HG03280 (cell line): ENCODE measurements around the gene MRPL43.
"Not testable (repeated sequence)": the region's sequence is repeated elsewhere in the genome, so short reads cannot be mapped to it uniquely, and the experiment has no call there.

ENCODE experiments used
- ATAC-seq: cut with Tn5 transposase; IDR thresholded peaks from one replicate; pipeline ENCODE4 v1.9.1; 2021; ENCODE audit warnings: mild to moderate bottlenecking, moderate library complexity; ENCODE audit not compliant: unreplicated experiment

The MRPL43 gene

DNA sequence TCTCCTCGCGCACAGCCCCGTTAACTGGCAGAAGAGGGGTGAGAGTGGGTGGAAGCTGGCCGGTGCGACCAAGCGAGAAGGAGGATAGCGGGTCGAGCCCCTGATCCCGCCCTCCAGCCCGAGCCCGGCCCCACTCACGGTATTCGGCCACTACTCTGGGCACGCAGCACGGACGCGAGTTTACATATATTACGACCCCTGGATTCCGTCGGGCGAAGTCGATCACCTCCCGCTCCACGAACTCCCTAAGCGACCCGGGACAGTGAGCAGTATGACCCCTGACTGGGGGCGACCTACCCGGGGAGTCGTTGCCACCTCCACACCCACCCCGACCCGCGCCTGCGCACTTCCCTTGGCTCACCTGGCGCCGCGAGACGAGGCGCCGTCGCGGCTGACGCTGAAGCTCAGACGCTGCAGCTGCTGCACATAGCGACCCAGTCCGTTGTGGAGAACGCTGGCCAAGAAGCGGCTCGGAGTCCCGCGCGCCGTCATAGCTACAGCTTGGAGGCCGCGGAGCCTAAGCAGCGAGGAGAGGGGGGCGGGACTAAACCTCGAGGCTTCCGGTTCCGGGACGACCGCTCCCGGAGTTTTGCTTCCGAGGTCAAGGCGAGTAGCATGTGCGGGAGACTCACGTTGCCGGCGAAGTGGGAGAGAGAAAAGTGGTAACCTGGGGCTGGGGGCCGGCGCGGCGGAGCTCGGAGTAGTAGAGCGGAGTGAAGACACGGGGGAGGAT is at the start of gene MRPL43, which contains the start of gene TWNK:
TSS of gene MRPL43 (minus strand) at position 546 of the 733 bp plus-strand sequence. CDS start at position 492, 54 bp downstream.
TSS of gene TWNK (plus strand) at position 592 of the 733 bp plus-strand sequence. CDS start 668 bp downstream, outside the sequence.
- peak; percentile 85 for ATAC-seq

DNA sequence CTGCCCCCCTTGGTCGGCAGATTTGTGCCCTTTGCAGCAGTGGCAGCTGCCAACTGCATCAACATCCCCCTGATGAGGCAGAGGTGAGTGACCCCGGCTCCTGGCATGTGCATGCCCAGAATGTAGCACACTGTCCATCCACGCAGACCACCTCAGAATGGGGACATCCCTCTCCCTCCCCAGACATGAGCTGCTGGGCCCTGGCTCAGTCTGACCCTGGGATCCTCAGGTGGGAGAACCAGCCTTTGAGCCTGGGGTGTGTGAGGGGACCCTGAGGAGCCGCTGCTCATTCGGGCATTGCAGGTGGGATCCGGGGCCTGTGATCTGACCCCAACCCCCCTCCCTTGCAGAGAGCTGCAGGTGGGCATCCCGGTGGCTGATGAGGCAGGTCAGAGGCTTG is 49.4 kb upstream of the MRPL43 start:
- ATAC-seq = no peak

DNA sequence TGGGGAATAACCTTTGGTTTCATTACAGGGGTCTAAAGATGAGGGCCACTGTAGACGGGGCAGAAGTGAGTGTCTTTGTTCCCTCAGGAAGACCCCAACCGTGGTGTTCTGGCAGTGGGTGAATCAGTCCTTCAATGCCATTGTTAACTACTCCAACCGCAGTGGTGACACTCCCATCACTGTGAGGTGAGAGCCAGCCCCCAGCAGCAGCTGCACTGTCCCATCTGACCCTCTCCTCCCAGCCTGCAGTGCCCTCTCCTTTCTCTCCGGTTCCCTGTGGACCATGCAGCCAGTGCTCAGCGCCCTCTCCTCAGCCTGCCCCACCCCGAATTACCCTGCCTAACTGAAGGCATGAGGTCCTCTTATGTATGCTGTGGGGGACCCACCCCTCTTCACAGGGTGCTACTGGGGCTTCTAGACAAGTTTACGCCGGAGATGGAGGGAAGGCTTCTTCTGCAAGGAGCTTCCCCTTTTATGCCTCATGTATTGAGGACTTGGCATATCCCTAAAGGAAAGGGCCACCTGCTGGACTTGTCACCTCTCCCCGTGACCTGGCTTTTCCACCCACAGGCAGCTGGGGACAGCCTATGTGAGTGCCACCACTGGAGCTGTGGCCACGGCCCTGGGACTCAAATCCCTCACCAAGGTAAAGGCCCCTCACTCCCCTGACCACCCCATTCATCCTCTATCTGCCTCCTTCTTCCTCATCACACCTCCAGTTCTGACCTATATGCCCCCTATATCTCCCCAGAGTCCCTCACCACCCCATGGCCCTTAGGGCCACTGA is 48.8 kb upstream of the MRPL43 start:
- ATAC-seq = no peak

DNA sequence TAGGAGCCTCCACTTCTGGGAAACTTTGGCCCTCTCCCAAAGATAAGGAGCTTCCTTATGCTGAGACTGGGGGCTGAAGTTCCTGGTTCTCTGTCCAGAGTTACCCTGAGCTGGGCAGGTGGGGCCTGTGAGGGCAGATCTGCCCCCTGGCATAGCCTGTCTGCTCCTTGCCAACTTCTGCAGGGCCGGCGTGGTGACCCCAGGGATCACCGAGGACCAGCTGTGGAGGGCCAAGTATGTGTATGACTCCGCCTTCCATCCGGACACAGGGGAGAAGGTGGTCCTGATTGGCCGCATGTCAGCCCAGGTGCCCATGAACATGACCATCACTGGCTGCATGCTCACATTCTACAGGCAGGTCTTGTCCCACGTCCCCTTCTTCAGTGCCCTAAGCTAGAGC is 48.0 kb upstream of the MRPL43 start:
- no peak for ATAC-seq

DNA sequence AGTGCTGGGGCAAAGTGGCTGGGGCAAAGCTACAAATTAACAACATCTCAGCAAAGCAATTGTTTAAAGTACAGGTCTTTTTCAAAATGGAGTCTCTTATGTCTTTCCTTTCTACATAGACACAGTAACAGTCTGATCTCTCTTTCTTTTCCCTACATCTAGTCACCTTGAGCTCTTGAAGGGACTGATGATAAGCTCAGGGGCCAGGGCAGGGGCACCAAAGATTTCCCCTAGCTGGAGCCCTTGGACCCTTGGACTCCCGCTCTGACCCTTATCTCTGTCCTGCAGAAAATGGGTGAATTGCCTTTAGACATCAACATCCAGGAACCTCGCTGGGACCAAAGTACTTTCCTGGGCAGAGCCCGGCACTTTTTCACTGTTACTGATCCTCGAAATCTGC is 47.1 kb upstream of the MRPL43 start:
- ATAC-seq = not testable (repeated sequence)

DNA sequence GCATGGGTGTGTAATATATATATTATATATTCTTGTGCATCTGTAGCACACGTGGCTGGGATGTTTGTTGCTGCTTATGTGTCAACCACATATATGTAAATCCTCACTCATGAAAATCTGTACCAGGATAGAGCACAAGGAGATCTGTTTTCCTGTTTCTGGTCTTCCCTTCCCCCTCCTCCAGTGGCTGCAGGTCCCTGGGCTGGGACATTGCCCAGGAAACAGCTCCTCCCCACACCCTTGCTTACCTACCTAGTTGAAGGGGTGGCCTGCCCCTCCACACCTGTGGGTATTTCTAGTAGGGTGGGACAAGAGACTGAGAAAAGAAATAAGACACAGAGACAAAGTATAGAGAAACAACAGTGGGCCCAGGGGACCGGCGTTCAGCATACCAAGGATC is 46.0 kb upstream of the MRPL43 start:
- ATAC-seq = no peak

DNA sequence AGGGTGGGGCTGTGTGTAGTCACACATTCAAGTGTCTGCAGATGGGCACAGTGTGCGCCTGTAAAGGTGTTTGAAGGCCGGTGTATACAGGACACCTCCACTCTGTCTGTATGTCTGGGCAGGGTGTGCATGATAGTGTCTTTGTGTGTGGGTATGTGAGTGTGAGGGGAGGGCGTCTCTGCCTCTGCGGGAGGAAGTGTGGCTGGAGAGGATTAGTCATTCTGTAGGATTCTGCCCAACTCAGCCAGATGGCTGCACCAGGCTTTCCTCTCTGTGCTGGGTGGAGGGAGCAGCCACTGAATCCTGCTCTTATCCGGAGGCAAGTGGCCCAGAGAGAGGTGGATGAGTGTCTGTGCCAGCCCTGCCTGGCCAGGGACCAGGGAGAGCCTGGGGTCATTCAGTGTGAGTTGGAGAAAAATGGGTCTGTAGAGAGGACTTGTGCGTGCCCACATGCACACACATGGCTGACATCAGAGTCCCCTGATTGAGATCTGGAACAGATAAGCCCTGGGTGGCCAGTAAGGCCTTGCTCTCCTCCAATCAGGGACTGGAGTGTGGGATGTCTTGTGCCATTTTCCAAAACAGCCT is 45.4 kb upstream of the MRPL43 start:
- ATAC-seq = no peak

DNA sequence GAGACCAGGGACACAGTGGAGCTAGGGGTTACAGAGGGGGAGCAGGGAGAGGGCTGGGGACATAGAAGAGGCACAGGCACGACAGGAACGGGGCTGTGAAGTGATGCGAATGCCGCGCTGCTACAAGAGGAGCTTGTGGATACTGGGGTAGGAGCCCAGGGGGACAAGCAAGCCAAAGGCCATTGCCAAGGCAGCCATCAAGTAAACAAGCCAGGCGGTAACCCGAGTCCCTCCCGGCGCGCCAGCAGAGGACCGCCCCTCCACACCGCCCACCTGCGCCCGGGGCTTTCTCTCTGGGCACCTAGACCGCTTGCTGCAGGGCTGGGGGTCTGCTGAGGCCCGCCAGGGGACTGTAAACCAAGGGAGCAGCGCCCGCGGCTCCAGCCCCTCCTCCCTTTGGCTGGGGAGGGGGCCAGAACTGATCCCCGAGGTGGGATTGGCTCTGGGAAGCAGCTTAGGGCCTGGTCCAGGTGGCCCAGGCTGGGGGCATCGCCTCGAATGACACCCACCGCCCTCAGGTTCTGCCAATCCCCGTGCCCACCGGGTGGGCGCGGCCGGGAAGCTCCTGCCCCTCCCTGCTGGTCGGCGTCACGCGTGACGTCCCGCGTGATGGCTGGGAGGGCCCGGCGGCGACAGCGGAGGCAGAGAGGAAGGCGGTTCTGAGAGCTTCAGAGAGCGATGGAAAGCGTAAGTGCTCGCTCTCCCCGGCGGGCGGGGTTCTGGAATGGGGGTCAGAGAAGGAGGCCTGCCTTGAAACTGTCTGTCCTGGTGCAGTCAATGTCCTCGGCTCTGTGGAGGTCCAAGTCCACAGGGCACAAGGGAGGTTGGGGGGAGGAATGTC is 44.7 kb upstream of the MRPL43 start:
- no peak for ATAC-seq

DNA sequence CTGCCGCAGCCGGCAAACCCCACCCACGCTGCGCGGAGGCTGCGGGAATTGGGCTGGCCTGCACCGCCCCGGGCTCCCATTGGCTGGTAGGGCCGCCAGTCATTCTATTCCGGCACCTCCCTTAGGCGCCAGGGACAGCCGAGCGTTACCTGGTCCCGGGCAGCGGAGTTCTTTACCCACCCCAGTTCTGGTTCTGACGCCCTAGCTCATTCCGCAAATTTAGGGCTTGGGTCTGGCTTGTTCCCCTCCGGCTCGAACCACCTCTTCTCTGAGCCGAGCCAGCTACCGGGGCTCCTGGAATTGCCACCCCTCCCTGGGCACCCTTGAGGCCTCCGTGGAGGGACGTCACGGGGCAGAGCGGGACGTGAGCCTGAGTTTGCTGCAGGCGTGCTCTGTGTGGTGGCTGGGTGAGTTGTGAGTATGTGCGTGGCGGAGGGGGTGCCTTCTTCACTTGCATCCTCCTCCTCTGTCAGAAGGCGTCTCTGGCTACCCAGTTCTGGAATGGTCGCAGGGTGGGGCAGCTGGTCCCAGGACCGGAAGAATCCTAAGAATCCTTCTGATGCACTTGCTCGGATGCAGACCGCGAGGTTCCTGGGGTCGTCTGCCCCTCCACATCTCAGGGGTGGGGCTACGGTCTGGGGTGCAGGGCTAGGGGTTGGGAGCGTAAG is 44.0 kb upstream of the MRPL43 start, which contains the start of the genes PDZD7 and SFXN3:
TSS of gene PDZD7 (minus strand) at position 2 of the 668 bp plus-strand sequence. CDS start 910 bp downstream, outside the sequence.
TSS of gene SFXN3 (plus strand) at position 107 of the 668 bp plus-strand sequence. CDS start 3,461 bp downstream, outside the sequence.
- ATAC-seq = peak; percentile 92

DNA sequence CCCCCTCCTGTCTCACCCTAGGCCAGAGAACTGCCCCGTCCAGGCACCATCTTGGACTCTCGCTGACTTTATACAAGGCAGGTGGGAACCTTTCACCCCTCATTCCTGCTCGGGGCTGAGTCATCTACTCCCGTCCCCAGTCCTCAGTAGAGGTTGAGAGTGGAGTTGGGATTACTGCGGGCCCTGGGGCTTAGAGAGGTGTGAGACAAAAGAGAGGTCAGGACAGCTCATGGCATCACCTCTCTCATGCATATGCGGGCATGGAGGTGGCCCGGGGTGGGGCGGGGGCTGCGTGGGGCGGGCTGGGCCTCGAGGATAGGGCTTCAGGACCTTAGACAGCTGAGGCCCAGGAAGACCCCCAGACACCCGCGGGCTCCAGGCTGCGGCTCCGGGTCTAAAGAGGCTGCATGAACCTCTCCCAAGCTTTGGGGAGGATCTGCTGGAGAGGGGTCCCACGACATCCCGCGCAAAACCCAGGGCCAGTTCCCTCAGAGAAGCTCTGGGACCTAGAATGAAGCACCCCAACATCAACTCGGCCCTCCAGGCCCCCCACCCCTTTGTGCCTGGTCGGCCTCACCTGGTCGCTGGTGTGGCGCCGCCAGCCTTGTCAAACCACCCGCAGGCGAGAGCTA is 43.3 kb upstream of the MRPL43 start:
- ATAC-seq = no peak

DNA sequence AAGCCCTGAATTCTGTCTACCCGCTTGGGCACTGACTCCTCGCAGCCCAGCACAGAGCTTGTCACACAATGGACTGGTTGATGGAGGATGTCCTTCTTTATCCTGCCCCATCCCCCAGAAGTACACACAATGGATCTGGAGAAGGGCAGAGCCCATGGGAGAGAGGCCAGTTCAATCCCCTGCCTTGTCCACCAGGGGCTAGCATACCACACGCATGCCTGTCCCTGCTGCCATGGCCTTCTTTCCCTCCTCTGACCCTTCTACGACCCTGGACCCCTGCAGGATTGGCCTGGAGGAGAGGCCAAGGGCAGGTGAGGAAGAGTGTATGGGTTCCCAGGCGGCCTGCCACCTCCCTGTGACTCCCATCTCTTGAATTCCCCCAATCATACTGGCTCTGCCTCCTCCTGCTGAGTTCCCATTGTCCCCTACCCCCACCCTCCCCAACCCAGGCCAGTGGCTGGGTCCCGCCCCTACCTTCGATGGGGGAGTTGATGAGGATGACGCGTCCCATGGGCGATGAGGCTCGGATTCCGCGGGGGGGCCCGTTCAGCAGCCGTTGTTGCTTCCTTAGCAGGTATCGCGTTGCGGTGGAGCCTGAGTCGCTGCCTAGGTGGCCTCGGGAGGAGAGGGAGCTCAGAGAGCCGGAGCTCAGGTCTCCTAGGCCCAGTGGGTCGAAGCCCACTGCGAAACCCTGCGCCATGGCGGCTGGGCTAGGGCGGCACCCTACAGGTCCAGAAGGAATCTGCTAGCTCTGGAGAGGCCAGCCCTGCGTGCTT is 42.4 kb upstream of the MRPL43 start:
- ATAC-seq = no peak

DNA sequence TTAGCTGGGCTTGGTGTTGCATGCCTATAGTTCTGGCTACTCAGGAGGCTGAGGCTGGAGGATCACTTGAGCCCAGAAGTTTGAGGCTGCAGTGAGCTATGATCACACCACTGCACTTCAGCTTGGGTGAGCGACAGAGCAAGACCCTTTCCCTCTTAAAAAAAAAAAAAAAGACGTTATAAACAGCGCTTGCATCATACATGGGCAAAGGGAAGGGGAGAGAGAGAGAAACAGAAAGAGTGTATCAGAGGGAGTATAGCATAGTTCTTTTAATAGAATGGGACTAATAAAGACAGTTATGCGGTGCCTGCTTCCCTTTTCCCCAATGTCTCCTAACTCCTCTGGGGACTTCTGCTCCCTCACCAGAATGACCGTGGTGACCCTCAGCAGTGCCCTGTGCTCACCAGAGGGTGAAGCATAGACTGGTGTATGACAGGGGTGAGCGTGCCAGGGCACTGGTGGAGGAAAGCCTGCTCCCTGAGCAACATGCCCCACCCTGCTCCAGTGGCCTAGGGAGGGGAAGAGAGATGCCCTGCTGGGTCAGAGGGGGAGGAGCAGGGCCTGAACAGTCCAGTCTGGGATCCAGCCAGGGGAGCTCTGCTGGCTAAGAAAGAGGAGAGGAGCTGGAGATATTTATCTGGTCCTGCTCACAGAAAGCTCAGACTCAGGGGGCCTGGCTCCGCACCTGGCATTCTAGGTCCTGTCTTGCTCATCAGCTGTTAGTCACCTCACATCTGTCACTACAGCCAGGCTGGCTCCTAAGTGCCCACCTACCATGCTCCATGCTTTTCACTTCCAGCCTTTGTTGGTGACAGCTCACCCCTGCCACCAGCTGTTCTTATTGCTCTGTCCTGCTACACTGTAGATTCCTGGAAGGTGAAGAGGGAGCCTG is 41.4 kb upstream of the MRPL43 start:
- no peak for ATAC-seq

DNA sequence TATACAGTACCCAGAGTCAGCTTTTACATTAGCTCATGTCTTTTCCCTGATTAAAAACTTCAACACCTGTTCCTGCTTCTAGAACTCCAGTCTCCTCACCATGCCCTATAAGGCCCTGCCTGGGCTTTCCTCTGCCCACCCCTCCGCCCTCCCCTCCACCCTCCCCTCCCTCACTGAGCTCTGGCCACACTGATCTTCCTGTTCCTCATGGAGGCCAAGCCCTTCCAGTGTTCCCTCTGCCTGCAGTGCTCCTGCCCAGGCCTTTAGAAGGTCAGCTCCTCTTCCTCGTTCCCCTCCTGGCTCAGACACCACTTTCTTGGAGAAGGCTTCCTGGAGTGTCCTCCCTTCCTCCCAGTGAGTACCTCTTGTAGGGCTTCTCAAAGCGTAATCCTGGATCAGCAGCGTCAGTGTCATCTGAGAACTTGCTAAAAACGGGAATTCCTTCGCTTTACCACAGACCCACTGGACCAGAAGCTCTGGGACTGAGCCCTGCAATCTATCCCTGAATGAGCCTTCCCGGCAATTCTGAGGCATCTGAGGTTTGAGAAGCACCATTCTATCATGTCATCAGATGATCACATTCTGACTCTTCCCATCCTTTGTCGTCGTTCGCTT is 39.9 kb upstream of the MRPL43 start:
- no peak for ATAC-seq

DNA sequence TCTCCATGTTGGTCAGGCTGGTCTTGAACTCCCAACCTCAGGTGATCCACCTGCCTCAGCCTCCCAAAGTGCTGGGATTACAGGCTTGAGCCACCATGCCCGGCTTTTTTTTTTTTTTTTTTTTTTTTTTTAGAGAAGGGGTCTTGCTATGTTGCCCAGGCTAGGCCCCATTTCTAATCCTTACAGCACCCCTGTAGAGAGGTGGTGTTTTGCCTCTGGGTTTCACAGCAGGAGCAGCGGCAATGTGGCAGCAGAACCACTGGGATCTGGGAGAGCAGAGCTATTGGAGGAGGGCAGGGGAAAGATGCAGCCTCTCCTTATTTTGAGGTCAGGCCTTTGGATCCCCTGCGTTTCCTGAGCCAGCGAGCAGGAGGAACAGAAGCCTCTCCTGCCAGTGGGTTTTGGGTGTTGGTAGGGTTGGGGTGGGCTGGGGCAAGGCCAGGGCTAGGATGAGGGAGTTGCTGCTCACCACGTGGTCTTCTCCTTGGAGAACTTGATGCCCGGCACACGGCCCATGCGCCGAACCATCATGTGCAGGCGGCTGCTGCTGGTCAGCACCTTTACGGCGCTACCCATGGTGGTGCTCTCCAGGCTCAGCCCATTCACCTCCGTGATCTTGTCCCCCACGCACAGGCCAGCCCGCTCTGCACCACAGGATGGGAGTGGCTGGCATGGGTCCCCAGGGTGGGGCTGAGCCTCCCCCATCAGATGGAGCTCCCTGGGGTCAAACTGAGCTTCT is 35.8 kb upstream of the MRPL43 start:
- no peak for ATAC-seq

DNA sequence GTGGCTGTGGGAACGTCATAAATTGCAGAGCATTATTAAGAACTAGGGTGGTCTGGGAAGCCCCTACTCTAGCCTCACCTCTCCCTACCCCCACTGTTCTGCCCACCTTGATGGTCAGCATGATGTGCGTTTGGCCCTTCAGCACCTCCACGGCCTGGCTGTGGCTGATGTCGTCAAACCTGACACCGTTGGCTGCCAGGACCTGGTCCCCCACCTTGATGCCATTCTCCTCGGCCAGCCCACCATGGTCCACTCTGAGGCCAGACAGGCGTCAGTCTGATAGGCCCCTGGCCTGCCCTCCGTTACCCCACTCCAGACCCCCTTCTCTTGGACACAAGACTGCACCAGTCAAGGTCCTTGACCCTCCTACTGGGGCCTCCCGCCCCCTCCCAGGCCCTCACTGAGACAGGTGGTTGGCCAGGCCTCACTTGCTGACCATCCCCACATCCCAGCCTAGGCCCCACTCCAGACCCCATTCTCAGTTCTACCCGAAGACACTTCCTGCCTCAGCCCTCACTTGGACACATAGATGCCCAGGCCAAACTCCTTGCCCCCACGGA is 34.5 kb upstream of the MRPL43 start:
- ATAC-seq = no peak

DNA sequence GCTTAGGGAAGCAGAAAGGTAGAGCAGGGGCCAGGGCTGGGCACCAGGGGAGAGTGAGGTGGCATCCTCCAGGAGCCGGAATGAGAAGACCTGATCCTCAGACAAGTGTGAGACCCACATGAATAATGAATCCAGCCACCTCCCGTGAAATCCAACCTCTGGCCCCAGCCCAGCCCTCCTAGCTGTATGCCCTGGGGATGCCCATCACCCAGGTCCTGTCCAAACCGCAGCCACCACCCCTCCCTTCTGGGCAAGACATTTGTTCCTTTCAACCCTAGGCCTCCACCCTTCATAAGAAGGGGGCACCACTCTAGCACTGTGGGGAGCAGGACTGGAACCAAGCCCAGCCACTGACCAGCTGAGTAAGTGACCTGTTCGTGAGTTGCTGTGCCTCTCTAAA is 33.9 kb upstream of the MRPL43 start:
- no peak for ATAC-seq
